ENCODE measurements around the gene CSTPP1.
"Not testable (repeated sequence)": the region's sequence is repeated elsewhere in the genome, so short reads cannot be mapped to it uniquely, and the experiment has no call there.

The CSTPP1 gene

GRCh38 chr11:47052576-47052975, 116.0 kb downstream of the CSTPP1 start:
- no peak for DNase-seq

DNA sequence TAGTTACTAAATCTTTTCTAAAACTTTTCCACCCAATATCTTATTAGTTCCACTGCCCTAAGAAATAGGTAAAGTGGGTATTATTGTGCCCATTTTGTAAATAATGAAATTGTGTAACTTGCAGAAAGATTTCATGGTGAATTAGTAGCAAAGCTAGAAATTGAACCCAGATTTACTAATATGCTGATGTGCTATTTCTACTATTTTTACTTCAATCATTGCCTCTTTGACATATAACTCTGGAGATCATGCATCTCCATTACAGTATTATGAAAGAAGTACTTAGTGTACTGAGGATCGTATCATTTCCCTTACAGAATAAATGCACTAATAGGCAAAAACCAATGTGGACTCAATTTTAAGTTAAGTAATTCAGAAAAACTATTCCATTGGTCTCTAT, 119.0 kb downstream of the CSTPP1 start:
- DNase-seq: no peak

DNA sequence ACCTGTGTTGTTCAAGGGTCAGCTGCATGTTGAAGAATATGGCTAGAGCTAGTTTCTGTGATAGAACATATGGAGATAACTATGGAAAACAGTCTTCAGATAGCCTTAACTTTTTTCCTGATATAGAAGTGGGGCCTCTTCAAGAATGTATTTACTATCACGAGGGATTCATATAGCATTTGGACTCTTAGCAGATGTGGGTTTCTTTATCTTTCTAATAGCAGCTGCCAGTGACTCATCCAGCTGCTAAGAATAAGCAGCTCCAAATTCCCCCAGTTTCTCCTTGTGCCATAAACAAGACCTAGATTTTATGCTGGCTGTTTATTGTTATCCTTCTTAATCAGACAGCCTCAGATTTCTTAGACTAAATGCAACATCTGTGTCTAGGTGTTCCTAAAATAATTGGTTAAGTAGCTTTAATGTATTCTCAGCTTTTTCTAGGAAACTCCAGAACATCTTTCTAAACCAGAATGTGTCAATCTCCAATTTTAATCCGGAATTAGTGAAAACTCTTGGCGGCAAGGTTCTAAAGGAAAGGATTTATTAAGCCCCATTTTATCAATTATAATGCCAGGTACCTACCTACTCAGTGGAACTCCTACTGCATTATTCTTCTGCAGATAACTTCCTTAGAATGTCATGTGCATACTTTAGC, 119.8 kb downstream of the CSTPP1 start:
- DNase-seq: peak; percentile 58

DNA sequence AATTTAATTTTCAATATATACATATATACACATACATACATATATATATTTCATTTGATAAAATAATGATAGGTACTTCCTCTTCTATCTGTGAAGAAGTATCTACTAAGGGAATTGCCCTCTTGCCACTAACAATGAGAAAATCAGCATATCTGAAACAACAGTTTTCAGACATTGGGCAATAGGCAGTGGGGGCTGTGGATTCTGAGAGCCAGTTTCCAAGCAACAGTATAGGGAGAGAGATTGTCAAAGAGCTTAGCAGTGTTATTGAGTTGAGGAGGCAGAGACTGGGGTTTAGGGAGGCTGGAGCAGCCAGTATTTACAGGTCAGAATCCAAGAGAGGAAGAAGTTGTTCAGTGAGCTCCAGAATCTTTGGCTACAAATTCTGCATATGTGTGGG, 120.8 kb downstream of the CSTPP1 start:
- DNase-seq: peak; percentile 56

DNA sequence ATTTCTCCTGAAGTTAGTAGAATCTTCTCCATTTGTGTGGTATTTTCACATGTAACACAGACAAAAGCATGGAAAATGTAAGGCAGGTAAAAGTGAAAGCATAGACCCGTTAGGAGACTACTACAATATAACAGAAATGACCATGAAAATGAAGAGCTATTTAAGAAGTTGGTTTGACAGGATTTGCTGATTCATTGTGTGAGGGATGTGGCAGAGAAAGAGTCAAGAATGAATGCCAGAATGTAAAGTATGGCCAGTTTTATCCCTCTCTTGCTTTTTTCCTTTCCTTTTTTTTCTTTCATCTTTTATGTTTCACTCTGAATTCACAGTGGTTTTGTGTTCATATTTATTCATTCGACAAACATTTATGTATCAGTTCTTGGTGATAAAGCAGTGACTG, 124.2 kb downstream of the CSTPP1 start:
- no peak for DNase-seq

GRCh38 chr11:47061429-47062178, 125.0 kb downstream of the CSTPP1 start:
- DNase-seq: no peak

DNA sequence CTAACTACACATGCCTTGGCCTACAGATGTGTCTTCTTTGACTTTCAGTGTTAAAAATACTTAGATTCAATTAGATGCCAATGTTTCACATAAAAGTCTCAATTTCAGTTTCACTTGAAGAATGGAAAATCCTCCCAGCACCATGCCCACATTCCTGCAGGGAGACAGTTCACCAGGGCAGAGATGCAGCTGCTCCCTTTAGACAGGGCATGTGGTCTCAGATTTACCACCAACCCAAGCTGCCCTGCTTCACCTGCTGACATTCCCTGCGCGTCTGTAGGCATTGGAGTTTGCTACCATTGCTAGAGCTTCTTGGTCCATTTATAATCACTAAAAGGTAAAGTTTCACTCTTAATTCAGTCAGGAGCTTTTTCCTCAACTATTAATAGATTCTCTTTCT, 126.2 kb downstream of the CSTPP1 start:
- no peak for DNase-seq

- DNase-seq: no peak
Measured at GRCh38 chr11:47067401-47067800, 130.8 kb downstream of the CSTPP1 start.

GRCh38 chr11:47070769-47071168, 134.2 kb downstream of the CSTPP1 start:
- DNase-seq: no peak

- no peak for DNase-seq
Measured at GRCh38 chr11:47071341-47071740, 134.8 kb downstream of the CSTPP1 start.

GRCh38 chr11:47071791-47072261, 135.3 kb downstream of the CSTPP1 start:
- no peak for DNase-seq

DNA sequence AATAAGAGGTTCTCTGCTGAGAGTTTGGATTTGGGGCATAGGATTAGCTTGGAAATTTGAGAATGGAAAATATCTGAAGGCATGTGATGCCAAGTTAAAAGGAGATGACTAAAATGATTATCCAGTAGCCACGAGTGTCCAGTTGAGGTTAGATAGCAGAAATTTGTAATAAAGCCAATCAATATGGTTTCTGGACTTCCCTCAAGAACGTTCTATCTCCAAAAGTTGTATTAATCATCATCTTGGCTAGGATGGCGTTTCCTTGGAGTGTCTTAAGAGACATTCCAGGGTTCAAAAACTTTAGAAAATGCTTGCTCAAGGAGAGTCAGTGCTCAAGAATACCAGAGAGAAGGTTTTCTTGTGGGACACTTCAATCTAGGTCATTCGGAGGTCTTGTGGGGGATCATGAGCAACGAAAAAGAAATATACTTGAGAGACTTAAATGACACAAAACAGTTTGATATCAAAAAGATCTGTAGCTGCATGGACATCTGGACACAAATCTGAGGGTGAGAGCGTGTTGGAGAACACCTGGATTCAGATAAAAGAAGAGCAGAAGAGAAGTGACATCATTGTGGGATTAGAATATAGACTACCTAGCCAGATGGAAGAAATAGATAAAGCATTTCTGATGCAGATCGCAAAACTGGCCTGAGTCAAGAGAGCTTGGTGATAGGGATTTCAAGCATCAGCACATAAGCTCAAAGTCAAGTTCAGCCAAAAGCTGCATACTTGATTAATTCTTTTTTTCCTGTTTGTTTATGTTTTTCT, 142.4 kb downstream of the CSTPP1 start:
- no peak for DNase-seq

DNA sequence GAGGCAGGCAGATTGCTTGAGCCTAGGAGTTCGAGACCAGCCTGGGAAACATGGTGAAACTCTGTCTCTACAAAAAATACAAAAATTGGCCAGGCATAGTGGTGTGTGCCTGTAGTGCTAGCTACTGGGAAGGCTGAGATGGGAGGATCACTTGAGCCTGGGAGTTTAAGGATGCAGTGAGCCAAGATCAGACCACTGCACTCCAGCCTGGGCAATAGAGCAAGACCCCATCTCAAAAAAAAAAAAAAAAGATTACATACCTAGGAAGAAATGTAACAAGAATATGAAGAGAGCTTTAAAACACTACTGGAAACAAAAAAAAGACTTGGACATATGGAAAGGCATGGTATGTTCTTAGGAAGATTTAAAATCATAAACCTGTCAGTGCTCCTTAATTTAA, 144.2 kb downstream of the CSTPP1 start:
- DNase-seq: not testable (repeated sequence)

GRCh38 chr11:47083913-47084312, 147.4 kb downstream of the CSTPP1 start:
- peak; percentile 44 for DNase-seq

DNA sequence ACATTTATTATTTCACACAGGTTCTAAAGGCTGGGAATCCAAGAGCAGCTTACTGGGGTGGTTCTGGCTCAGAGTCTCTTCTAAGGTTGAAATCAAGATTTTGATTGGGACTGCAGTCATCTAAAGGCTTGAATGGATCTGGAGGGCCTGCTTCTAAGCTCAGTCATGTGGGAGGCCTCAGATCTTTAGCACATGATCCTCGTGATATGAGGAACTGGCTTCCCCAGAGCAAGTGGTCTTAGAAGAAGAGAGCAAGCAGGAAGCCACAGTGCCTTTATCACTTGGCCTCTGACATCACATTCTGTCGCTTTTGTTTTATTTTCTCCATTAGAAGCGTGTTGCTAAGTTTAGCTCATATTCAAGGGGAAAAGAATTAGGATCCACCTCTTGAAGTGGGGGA, 151.2 kb downstream of the CSTPP1 start:
- DNase-seq: peak; percentile 65

DNA sequence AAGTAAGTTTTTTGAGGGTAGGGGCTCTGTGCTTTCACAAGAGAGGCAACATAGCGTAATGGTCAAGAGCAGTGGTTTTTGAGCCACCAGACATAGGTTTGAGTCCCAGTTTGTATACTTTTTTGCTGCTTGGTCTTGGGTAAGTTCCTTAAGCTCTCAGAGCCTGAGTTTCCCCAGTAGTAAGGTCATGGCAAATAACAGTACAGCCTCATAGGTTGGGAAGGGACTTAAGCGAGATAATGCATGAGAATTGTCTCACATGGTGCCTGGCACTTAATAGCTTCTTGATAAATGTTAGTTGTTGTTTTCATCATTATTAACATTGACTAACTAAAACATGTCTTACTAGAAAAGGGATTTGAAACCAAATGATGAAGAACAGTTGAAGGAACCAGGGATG, 157.0 kb downstream of the CSTPP1 start:
- no peak for DNase-seq

DNA sequence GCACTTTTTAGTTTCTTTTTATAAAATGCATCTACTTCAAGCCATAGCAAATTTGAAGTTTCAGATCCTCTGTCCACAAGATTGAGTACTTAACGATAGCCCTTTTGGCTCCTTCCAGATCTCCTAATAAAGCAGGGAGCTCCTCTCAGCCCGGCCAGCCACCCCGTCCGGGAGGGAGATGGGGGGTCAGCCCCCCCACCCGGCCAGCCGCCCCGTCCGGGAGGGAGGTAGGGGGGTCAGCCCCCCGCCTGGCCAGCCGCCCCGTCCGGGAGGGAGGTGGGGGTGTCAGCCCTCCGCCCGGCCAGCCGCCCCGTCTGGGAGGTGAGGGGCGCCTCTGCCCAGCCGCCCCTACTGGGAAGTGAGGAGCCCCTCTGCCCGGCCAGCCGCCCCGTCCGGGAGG, 160.3 kb downstream of the CSTPP1 start:
- DNase-seq: not testable (repeated sequence)

- DNase-seq: not testable (repeated sequence)
Measured at GRCh38 chr11:47098223-47098622, 161.7 kb downstream of the CSTPP1 start.

- no peak for DNase-seq
Measured at GRCh38 chr11:47099214-47099917, 162.8 kb downstream of the CSTPP1 start.

DNA sequence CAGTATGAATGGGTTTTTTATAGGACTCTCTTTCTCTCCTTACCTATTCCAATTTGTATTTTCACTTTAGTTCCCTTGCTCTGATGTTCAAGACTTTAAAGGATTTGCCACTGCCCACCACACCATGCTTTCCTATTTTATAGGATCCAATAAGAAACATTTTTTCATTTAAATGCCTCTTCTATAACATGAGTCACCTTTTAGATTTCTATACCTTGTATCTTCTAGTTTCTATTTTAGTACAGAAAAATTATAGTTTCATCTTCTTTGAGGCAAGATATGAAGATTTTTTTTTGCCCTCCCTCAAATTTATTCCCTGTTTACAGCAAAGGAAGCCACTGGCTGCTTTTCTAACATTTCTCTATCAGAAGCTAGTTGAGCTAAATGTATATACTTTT, 163.4 kb downstream of the CSTPP1 start:
- no peak for DNase-seq

- no peak for DNase-seq
Measured at GRCh38 chr11:47101406-47101805, 164.8 kb downstream of the CSTPP1 start.

DNA sequence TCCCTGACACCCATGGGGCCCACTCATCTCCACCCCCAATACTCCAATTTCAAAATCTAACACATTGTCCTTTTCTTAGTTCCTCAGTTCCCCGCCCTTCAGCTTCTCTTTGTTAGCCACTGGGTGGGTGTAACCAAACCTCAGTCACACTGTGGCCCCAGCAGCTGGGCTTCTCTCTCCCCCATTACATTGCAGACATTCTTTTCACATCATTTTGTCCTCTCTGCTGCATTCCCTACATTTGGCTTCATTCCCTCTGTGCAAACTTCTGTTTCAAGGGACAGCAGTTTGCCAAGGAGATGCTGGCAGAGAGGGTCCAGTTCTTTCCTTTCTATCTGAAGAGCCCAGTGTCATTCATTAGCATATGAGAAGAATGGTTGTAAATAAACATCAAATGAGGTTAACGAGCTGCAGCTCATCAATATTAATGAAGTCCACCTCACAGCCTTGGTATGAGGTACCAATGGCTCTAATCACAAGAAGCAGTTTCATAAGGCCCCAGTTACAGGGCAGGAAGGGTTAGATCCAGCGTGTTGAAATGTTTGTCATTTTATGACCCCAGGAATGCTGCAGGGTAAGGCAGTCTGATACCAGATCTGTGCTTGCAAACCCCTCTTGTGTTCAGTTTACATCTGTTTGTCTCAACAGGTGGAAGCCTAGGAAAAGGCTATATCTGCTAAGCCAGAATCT, 167.8 kb downstream of the CSTPP1 start:
- peak; percentile 29 for DNase-seq

Data from inflammatory macrophage treated with lipopolysaccharide for 4 hours (primary cell).